ENCODE results near the gene CTXND1.

Gene CTXND1

GRCh38 chr15:80241508-80241907, 10.5 kb downstream of the CTXND1 start:
- Mint-ChIP-seq H3K4me1 (no peaks in the 10 kb centered on the region), H3K36me3 (no peaks in the 10 kb centered on the region), H3K4me3 (no peak overlapping the region), H3K9me3 (no peaks in the 10 kb centered on the region), H3K27ac (no peak overlapping the region)
- ATAC-seq (no peak), DNase-seq (ENCODE audit: low spot score in 2 of 2) (no peak)

- no peak overlapping the region for H3K4me3 Mint-ChIP-seq
- no peaks in the 10 kb centered on the region for H3K36me3 Mint-ChIP-seq
- DNase-seq (ENCODE audit: low spot score in 2 of 2) (no peak), ATAC-seq (no peak)
- no peaks in the 10 kb centered on the region for H3K4me1 Mint-ChIP-seq
- H3K27ac Mint-ChIP-seq: no peak overlapping the region
- H3K9me3 Mint-ChIP-seq: no peaks in the 10 kb centered on the region
Observed at GRCh38 chr15:80240276-80240675, 11.7 kb downstream of the CTXND1 start.

- DNase-seq (ENCODE audit: low spot score in 2 of 2): peak; percentile 18 to 70
- Mint-ChIP-seq H3K9me3 (no peaks in the 10 kb centered on the region), H3K4me1 (no peaks in the 10 kb centered on the region), H3K27ac (no peak overlapping the region), H3K4me3 (no peak overlapping the region), H3K36me3 (no peaks in the 10 kb centered on the region)
- peak; percentile 63 for ATAC-seq
Observed at GRCh38 chr15:80234883-80235282, 17.1 kb downstream of the CTXND1 start.

DNA sequence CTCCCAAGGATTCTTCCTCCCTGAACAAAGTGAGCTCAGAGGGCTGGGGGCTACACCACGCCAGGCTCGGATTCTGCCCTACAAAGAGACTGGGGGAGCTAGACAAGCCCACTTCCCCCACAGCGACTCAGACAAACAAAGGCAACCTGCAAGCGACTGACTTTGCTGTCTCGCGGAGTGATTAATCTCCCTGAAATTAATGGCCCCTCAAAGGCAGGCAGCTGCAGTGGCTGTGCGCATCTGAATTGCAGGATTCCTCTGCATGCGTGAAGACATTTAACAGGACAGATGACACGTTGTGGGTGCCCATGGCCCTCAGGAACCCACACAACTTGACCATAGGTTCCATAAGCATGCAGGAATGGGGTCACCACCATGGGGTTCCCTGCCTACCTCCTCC, 18.4 kb downstream of the CTXND1 start:
- Mint-ChIP-seq H3K9me3 (no peaks in the 10 kb centered on the region), H3K36me3 (no peaks in the 10 kb centered on the region), H3K4me3 (no peak overlapping the region), H3K4me1 (no peaks in the 10 kb centered on the region), H3K27ac (no peak overlapping the region)
- DNase-seq (ENCODE audit: low spot score in 2 of 2): no peak
- ATAC-seq: no peak

GRCh38 chr15:80231371-80231770, 20.6 kb downstream of the CTXND1 start:
- no peak for ATAC-seq
- DNase-seq (ENCODE audit: low spot score in 2 of 2): no peak
- Mint-ChIP-seq H3K36me3 (no peaks in the 10 kb centered on the region), H3K4me3 (no peak overlapping the region), H3K9me3 (no peaks in the 10 kb centered on the region), H3K4me1 (no peaks in the 10 kb centered on the region), H3K27ac (no peak overlapping the region)

DNA sequence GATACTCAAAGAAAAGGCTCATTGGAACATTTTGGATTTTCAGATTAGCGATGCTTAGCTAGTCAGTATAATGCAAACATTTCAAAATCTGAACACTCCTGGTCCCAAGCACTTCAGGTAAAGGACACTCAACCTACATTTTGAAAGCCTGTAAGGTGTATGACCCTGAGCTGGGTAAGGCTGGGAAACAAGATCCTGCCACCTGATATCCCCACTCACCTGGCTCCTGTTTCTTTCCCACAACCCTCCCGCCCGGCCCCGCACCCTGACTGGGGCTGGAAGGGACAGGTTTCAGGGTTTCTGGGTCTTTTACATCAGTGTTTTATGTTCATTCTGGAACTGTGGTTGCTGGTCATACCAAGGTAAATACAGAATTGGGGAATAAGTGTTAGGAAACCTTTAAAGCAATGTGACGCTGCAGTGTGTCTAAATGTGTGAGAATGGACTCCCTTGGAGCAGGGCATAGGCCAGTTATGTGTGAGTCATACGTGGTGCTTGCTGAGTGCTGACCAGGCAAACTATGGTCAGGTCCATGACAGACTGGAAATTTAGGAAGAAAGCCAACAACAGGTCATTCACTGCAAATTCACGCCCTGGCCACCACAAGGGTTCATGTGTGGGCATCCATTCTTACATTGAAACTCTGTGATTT, 22.9 kb downstream of the CTXND1 start:
- Mint-ChIP-seq H3K4me3 (no peak overlapping the region), H3K36me3 (no peaks in the 10 kb centered on the region), H3K4me1 (no peaks in the 10 kb centered on the region), H3K27ac (no peak overlapping the region), H3K9me3 (no peaks in the 10 kb centered on the region)
- ATAC-seq (no peak), DNase-seq (ENCODE audit: low spot score in 2 of 2) (no peak)

DNA sequence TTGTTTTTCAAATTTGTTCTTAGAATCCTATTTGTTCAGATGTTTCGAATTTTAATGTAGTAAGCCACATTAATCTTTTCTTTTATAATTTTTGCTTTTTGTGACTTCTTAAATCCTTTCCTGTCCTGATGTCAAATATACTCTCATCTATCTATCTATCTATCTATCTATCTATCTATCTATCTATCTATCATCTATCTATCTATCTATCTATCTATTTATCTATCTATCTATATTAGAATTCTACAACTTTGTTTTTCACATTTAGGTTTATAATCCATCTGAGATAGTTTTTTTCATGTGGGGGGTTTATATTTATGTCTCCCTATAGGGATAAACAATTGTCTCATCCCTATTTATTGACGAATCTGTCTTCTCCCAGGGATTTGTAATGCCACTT, 32.1 kb downstream of the CTXND1 start:
- ATAC-seq: no peak
- H3K36me3 Mint-ChIP-seq: no peaks in the 10 kb centered on the region
- H3K9me3 Mint-ChIP-seq: no peaks in the 10 kb centered on the region

DNA sequence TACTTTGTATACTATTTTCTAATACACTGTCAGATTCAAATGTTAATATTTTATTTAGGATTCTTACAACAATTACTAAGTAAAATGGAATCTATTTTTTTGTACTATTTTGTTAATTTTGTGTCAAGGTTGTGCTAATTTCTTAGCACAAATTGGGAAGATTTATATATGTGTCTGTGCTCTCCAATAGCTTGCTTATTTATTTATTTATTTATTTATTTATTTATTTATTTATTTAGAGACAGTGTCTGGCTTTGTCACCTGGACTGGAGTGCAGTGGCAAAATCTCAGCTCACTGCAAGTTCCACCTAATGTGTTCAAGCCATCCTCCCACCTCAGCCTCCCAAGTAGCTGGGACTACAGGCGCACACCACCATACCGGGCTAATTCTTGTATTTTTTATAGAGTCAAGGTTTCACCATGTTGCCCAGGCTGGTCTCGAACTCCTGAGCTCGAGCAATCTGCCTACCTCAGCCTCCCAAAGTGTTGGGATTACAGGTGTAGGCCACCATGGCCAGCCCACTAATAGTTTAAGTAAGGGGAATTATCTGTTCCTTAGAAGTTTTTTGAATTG, 34.6 kb downstream of the CTXND1 start:
- Mint-ChIP-seq H3K9me3 (no peaks in the 10 kb centered on the region), H3K4me3 (no peak overlapping the region)
- no peak for DNase-seq (ENCODE audit: low spot score in 2 of 2)

More for the DNA sequence above, 32.1 kb downstream of the CTXND1 start:
- no peak for DNase-seq (ENCODE audit: low spot score in 2 of 2)
- Mint-ChIP-seq H3K4me3 (no peak overlapping the region), H3K4me1 (no peaks in the 10 kb centered on the region), H3K27ac (no peak overlapping the region)

DNA sequence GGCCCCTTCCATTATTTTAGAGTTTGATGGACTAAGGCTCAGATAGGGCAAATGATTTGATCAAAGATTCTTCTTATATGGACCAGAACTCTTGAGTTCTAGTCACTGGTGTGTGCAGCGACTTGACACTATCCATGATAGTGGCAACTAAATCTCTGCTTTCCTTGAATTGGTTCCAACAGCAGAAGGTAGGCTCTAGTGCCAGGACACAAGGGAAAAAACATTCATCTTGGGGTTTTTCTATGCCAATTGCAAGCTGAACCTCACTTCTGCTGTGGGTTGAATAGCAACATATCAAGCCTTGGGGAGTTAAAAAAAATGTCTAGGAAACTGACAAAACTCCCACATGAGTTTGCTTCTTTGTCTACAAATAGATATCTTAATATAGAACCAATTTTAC, 35.1 kb downstream of the CTXND1 start:
- Mint-ChIP-seq H3K4me3 (no peak overlapping the region), H3K9me3 (no peaks in the 10 kb centered on the region), H3K27ac (no peak overlapping the region), H3K4me1 (no peaks in the 10 kb centered on the region), H3K36me3 (no peaks in the 10 kb centered on the region)
- ATAC-seq (no peak), DNase-seq (ENCODE audit: low spot score in 2 of 2) (no peak)

More for the DNA sequence above, 34.6 kb downstream of the CTXND1 start:
- no peak overlapping the region for H3K27ac Mint-ChIP-seq
- H3K36me3 Mint-ChIP-seq: no peaks in the 10 kb centered on the region
- ATAC-seq: no peak
- no peaks in the 10 kb centered on the region for H3K4me1 Mint-ChIP-seq

DNA sequence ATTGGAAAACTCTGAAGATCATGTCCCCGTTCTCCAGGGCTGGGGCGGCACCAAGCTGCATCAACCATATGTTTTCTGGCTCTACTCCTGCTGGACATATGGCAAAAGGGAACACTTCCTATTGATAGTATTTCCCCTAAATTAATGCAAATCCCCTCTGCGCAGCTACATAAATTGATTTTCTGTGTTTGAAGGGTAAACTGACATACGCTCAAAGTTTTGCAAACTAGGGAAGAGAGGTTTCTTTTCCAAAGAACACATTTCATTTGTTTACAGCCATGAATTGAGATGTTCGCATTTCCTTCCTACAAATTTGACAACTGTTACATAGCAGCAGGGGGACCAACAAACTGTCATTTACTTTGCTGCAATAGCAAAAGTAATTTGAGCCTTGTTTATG, 35.9 kb downstream of the CTXND1 start:
- ATAC-seq (no peak), DNase-seq (ENCODE audit: low spot score in 2 of 2) (no peak)
- no peak overlapping the region for H3K27ac Mint-ChIP-seq
- no peaks in the 10 kb centered on the region for H3K4me1 Mint-ChIP-seq
- no peaks in the 10 kb centered on the region for H3K9me3 Mint-ChIP-seq
- H3K4me3 Mint-ChIP-seq: no peak overlapping the region
- no peaks in the 10 kb centered on the region for H3K36me3 Mint-ChIP-seq

GRCh38 chr15:80214910-80215309, 37.1 kb downstream of the CTXND1 start:
- ATAC-seq (no peak), DNase-seq (ENCODE audit: low spot score in 2 of 2) (no peak)
- no peak overlapping the region for H3K4me3 Mint-ChIP-seq
- H3K4me1 Mint-ChIP-seq: no peaks in the 10 kb centered on the region
- H3K27ac Mint-ChIP-seq: no peak overlapping the region
- no peaks in the 10 kb centered on the region for H3K36me3 Mint-ChIP-seq
- H3K9me3 Mint-ChIP-seq: no peaks in the 10 kb centered on the region

DNA sequence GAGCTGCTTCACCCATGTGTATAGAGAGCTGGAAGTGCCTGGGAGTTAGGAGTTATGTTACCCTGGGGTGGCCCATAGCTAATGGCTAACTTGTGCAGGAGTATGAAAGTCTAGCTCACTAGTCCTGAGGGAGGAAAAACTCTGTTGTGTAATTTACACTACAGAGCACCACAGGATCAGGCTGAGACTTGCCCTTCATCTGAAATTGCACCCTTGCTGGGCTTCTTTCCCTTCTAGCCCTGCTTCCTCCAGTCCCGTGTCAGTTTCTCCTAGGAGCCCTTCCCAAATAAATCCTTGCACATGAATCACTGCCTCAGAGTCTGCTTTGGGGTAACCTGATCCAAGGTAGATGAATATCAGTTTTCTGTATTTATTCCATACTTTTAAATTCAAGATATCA, 40.0 kb downstream of the CTXND1 start:
- no peak overlapping the region for H3K4me3 Mint-ChIP-seq
- no peaks in the 10 kb centered on the region for H3K4me1 Mint-ChIP-seq
- H3K27ac Mint-ChIP-seq: no peak overlapping the region
- ATAC-seq (no peak), DNase-seq (ENCODE audit: low spot score in 2 of 2) (peak in 1 of 2 donors; percentile 38)
- no peaks in the 10 kb centered on the region for H3K9me3 Mint-ChIP-seq
- no peaks in the 10 kb centered on the region for H3K36me3 Mint-ChIP-seq

GRCh38 chr15:80210611-80211573, 41.1 kb downstream of the CTXND1 start:
- no peak overlapping the region for H3K4me3 Mint-ChIP-seq
- ATAC-seq (no peak), DNase-seq (ENCODE audit: low spot score in 2 of 2) (peak in 1 of 2 donors; percentile 29)

GRCh38 chr15:80208758-80209734, 43.0 kb downstream of the CTXND1 start:
- ATAC-seq (no peak), DNase-seq (ENCODE audit: low spot score in 2 of 2) (peak in 1 of 2 donors; percentile 15)
- no peak overlapping the region for H3K4me3 Mint-ChIP-seq
- H3K36me3 Mint-ChIP-seq: no peaks in the 10 kb centered on the region
- no peak overlapping the region for H3K27ac Mint-ChIP-seq
- no peaks in the 10 kb centered on the region for H3K9me3 Mint-ChIP-seq
- no peaks in the 10 kb centered on the region for H3K4me1 Mint-ChIP-seq

More at GRCh38 chr15:80210611-80211573, 41.1 kb downstream of the CTXND1 start:
- Mint-ChIP-seq H3K4me1 (no peaks in the 10 kb centered on the region), H3K9me3 (no peaks in the 10 kb centered on the region), H3K36me3 (no peaks in the 10 kb centered on the region), H3K27ac (no peak overlapping the region)

- Mint-ChIP-seq H3K9me3 (no peaks in the 10 kb centered on the region), H3K27ac (no peak overlapping the region), H3K4me1 (no peaks in the 10 kb centered on the region), H3K36me3 (no peaks in the 10 kb centered on the region), H3K4me3 (no peak overlapping the region)
- no peak for DNase-seq (ENCODE audit: low spot score in 2 of 2)
- ATAC-seq: no peak
Observed at GRCh38 chr15:80207887-80208286, 44.1 kb downstream of the CTXND1 start.

Data from stimulated activated effector memory CD8-positive, alpha-beta T cell treated with anti-CD3 and anti-CD28 coated beads, Interleukin-12 subunit alpha, Interleukin-12 subunit beta, amount 100 ng/mL, for 72 hours (primary cell).